Keratinocyte (primary cell): ENCODE data around the gene OAF. TPM values are rescaled to one million over a fixed set of nuclear protein-coding genes. Genes with fewer than 3 reads are reported as not detected.
"Not testable (repeated sequence)": the region's sequence is repeated elsewhere in the genome, so short reads cannot be mapped to it uniquely, and the experiment has no call there.

ENCODE experiments used
- DNase-seq: peaks from one replicate; pipeline ENCODE4 v3.0.0-alpha.2; 2011; ENCODE audit warnings: low read depth, missing footprints, low spot score
- FAIRE-seq: peaks from 2 replicates; lab custom pipeline; 2011; peaks lifted over from hg19 to GRCh38; lab: Jason Lieb, UNC
- H2AFZ ChIP-seq: 2 replicates; pipeline ENCODE4 v1.6.0; 2012; ENCODE audit warnings: low read length, control low read depth, inconsistent platforms; ENCODE audit not compliant: control insufficient read depth
- H3K27ac ChIP-seq: 2 replicates; pipeline ENCODE4 v1.5.1; 2011; ENCODE audit warnings: low read length; ENCODE audit not compliant: control insufficient read depth, insufficient read depth
- H3K27me3 ChIP-seq: 3 replicates; pipeline ENCODE4 v1.6.0; 2011; ENCODE audit warnings: low read length; ENCODE audit not compliant: control insufficient read depth, insufficient read depth; ENCODE audit errors: extremely low read depth
- H3K36me3 ChIP-seq, 2 experiments: 2 replicates in 1 of 2; 3 replicates in 1 of 2; pipeline ENCODE4 v1.5.1; 2011; ENCODE audit warnings: low read length in 2 of 2, mild to moderate bottlenecking in 1 of 2; ENCODE audit not compliant: control insufficient read depth in 2 of 2, insufficient read depth in 2 of 2; ENCODE audit errors: extremely low read depth in 1 of 2
- H3K4me1 ChIP-seq: 3 replicates; pipeline ENCODE4 v1.5.1; 2011; ENCODE audit warnings: low read length; ENCODE audit not compliant: control insufficient read depth, insufficient read depth; ENCODE audit errors: extremely low read depth
- H3K4me2 ChIP-seq: 3 replicates; pipeline ENCODE4 v1.6.0; 2011; ENCODE audit warnings: low read depth, low read length; ENCODE audit not compliant: control insufficient read depth, insufficient read depth; ENCODE audit errors: extremely low read depth
- H3K4me3 ChIP-seq, 3 experiments: fragments of 200-600 bp in 1 of 3; sonication (generic) in 1 of 3; 2 replicates in 2 of 3; 3 replicates in 1 of 3; pipeline ENCODE4 v1.5.1; 2011 to 2016; ENCODE audit warnings: low read length in 3 of 3, mild to moderate bottlenecking in 3 of 3, control low read depth in 2 of 3, inconsistent platforms in 1 of 3, low read depth in 1 of 3, mixed read lengths in 1 of 3, mixed run types in 1 of 3, moderate library complexity in 1 of 3; ENCODE audit not compliant: control insufficient read depth in 2 of 3, insufficient read depth in 2 of 3; ENCODE audit errors: extremely low read depth in 1 of 3
- H3K79me2 ChIP-seq: 2 replicates; pipeline ENCODE4 v1.6.0; 2012; ENCODE audit warnings: low read length; ENCODE audit not compliant: control insufficient read depth, insufficient read depth
- H3K9ac ChIP-seq: 3 replicates; pipeline ENCODE4 v1.6.0; 2011; ENCODE audit warnings: low read length; ENCODE audit not compliant: control insufficient read depth, insufficient read depth; ENCODE audit errors: extremely low read depth
- H3K9me1 ChIP-seq: 3 replicates; pipeline ENCODE4 v1.6.0; 2011; ENCODE audit warnings: low read length; ENCODE audit not compliant: control insufficient read depth, insufficient read depth; ENCODE audit errors: extremely low read depth
- H3K9me3 ChIP-seq: 2 replicates; pipeline ENCODE4 v1.5.1; 2012; ENCODE audit warnings: low read depth, low read length; ENCODE audit not compliant: control insufficient read depth
- H4K20me1 ChIP-seq: 3 replicates; pipeline ENCODE4 v1.6.0; 2011; ENCODE audit warnings: low read length; ENCODE audit not compliant: control insufficient read depth, insufficient read depth; ENCODE audit errors: extremely low read depth
- EZH2 ChIP-seq: IDR thresholded peaks from one replicate; pipeline ENCODE4 v1.6.1; 2012; ENCODE audit warnings: inconsistent platforms, mild to moderate bottlenecking, low read length, moderate library complexity
- dilution Hi-C: fragments of 300-500 bp; cut with MboI; formaldehyde crosslinking; loops from one replicate; pipeline ENCODE4 v1.7.0; 2020; ENCODE audit warnings: low sequenced_read_pairs; ENCODE audit not compliant: extremely low pct_ligation_motif_present
- polyA plus RNA-seq, 5 experiments: library from polyadenylated mRNA; depleted of rRNA in 3 of 5; stranded (reverse) in 3 of 5; stranded (forward) in 1 of 5; unstranded in 1 of 5; fragments of >200 nt; gene quantifications; 1 replicate in 1 of 5; 2 replicates in 3 of 5; 3 replicates in 1 of 5; pipeline versions ENCODE4 v1.2.1 to v1.2.3, GENCODE V29; 2011 to 2012; ENCODE audit warnings: missing spikeins in 2 of 5, low read depth in 1 of 5, low replicate concordance in 1 of 5
- TF ChIP-seq, protein P1 (sequence below), 3 experiments: IDR thresholded peaks in 1 of 3; conservative IDR thresholded peaks in 1 of 3; optimal IDR thresholded peaks in 1 of 3; 2 replicates in 2 of 3; 3 replicates in 1 of 3; pipeline versions ENCODE3 to v1.5.1; 2011; ENCODE audit warnings: low read length in 3 of 3, mild to moderate bottlenecking in 3 of 3, moderate library complexity in 2 of 3, control low read depth in 1 of 3, inconsistent platforms in 1 of 3; ENCODE audit not compliant: insufficient read depth in 2 of 3; ENCODE audit errors: extremely low read depth in 1 of 3

Gene OAF
- polyA plus RNA-seq, 1 donor (not counting 4 experiments of a cell fraction or from before 2014, with no cell fraction given) = 11.2 TPM

DNA sequence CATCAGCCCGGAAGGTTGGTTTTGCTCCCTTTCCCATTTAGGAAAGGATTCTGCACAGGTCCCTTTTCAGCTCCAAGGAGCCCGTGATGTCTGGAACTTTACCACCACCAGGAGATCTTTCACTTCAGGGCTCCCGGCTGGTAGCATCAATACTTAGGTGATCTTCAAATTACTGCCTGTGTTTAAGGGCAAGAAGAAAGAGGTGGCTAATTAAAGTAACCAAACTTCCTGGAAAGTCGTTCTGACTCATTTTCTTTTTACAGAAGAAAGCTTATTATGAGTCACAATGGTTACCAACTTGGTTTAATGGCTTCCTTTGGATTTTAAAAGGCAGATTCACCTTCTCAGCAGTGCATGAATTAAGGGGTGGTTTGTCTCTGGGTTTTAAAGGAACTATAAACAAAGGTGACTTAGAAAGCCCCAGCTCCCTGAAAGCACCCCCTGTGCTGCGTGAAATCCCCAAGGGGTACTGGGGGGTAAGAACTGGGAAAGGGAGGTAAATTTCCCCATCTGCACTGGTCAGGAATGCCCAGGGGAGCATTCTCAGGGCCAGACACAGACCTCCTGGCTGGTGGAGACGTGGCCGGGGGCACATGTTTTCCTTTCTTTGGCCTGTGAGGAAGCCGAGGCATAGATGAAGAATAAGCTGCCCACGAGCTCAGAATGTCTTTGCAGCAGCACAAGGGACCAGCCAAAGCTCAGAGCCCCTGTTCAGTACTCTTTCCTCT is 37.9 kb downstream of the OAF start:
- dilution Hi-C loops = no loop called here
- no peak overlapping the region for H3K27ac ChIP-seq

DNA sequence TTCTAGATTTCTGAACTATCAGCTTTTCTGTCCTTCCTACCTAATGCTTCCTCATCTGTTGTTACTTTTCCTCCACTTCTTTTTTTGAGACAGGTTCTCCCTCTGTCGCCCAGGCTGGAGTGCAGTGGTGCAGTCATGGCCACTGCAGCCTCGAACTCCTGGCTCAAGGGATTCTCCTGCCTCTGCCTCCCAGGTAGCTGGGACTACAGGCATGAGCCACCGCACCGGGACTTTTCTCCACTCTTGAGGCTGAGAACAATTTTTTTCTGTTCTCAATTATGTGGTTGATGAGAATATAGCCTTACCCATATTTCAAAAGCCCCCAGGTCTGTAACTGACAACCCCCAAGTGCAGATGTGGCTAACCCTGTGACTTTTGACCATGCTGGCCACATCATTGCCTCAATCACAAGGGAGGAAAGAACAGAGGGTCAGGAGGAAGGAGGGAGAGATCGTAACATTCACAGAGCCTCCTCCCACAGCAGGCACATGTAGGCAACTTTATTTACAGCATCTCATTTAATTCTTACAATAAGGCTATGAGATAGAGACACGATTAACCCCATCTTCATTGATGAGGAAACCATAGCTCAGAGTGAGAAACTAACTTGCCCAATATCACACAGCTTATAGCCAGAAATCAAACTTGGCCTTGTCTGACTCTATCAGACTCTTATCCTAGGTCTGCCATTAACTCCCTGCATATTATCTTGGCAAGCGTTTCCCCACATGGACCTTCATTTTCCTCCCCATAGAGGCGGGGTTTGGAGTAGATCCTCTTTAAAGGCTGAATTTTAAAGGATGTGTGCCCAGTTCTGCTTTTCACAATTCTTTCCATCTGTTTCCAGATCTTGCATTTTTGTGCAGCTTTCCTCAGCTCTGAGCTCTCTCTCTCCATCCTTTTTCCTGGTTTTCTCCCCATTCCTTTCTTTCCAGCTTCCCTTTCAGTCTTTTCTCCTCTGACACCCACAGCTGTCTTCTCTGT is 38.7 kb downstream of the OAF start:
- Histone ChIP-seq H3K36me3 (no peaks in the 10 kb centered on the region), H3K9ac (no peak overlapping the region), H3K79me2 (no peaks in the 10 kb centered on the region), H3K4me3 (no peak overlapping the region), H3K4me2 (no peak overlapping the region), H3K27me3 (peaks cover 30% of the 10 kb centered on the region), H4K20me1 (no peaks in the 10 kb centered on the region), H3K27ac (no peak overlapping the region), H3K9me1 (peaks cover 4% of the 10 kb centered on the region), H2AFZ (no peak overlapping the region), H3K4me1 (peaks cover 13% of the 10 kb centered on the region), H3K9me3 (no peaks in the 10 kb centered on the region)
- TF ChIP-seq, protein P1, sequence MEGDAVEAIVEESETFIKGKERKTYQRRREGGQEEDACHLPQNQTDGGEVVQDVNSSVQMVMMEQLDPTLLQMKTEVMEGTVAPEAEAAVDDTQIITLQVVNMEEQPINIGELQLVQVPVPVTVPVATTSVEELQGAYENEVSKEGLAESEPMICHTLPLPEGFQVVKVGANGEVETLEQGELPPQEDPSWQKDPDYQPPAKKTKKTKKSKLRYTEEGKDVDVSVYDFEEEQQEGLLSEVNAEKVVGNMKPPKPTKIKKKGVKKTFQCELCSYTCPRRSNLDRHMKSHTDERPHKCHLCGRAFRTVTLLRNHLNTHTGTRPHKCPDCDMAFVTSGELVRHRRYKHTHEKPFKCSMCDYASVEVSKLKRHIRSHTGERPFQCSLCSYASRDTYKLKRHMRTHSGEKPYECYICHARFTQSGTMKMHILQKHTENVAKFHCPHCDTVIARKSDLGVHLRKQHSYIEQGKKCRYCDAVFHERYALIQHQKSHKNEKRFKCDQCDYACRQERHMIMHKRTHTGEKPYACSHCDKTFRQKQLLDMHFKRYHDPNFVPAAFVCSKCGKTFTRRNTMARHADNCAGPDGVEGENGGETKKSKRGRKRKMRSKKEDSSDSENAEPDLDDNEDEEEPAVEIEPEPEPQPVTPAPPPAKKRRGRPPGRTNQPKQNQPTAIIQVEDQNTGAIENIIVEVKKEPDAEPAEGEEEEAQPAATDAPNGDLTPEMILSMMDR (optimal IDR thresholded peaks at IDR 0.05 in 1 of 3, IDR thresholded peaks at IDR 0.05 in 1 of 3, conservative IDR thresholded peaks at IDR 0.05 in 1 of 3; ENCODE audit: extremely low read depth in 1 of 3, insufficient read depth in 2 of 3, low read length in 3 of 3) = no peak
- TF ChIP-seq EZH2 = no peak
- no peak for DNase-seq
- dilution Hi-C loops = no loop called here
- no peak for FAIRE-seq

More for the DNA sequence above, 37.9 kb downstream of the OAF start:
- Histone ChIP-seq H3K4me1 (peaks cover 13% of the 10 kb centered on the region), H3K36me3 (no peaks in the 10 kb centered on the region), H3K79me2 (no peaks in the 10 kb centered on the region), H3K9me3 (no peaks in the 10 kb centered on the region), H2AFZ (peak overlapping the region; percentile 28), H3K9me1 (peaks cover 4% of the 10 kb centered on the region), H3K4me2 (peak overlapping the region; percentile 4), H3K9ac (no peak overlapping the region), H4K20me1 (no peaks in the 10 kb centered on the region), H3K27me3 (peaks cover 25% of the 10 kb centered on the region), H3K4me3 (no peak overlapping the region)
- TF ChIP-seq EZH2 = no peak
- TF ChIP-seq, protein P1 (optimal IDR thresholded peaks at IDR 0.05 in 1 of 3, IDR thresholded peaks at IDR 0.05 in 1 of 3, conservative IDR thresholded peaks at IDR 0.05 in 1 of 3; ENCODE audit: extremely low read depth in 1 of 3, insufficient read depth in 2 of 3, low read length in 3 of 3) = no peak
- FAIRE-seq = peak; percentile 86
- no peak for DNase-seq

DNA sequence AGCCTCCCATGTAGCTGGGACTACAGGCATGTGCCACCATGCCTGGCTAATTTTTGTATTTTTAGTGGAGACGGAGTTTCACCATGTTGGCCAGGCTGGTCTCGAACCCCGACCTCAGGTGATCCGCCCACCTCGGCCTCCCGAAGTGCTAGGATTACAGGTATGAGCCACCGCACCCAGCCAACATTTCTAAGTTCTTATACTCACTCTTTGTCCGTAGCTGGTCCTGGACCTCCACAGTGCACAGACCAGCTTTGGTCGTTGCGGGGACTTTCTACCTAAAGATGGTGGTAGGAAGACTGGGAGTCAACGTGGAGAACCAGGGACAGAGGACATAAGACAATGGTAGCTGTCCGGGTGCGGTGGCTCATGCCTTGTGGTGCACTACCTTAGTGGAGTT is 42.5 kb downstream of the OAF start:
- not testable (repeated sequence) for H4K20me1 ChIP-seq, FAIRE-seq
- H3K27me3 ChIP-seq = peaks cover 57% of the 10 kb centered on the region

More for the DNA sequence above, 42.5 kb downstream of the OAF start:
- H3K9ac ChIP-seq, H3K9me3 ChIP-seq, H3K79me2 ChIP-seq, H3K4me1 ChIP-seq, DNase-seq, H3K9me1 ChIP-seq, H3K36me3 ChIP-seq, dilution Hi-C loops, H2AFZ ChIP-seq, H3K27ac ChIP-seq, H3K4me2 ChIP-seq, H3K4me3 ChIP-seq: not testable (repeated sequence)
